NCI-H1930 (cell line): ENCODE results near the gene SGO2.
"Not testable (repeated sequence)": the region's sequence is repeated elsewhere in the genome, so short reads cannot be mapped to it uniquely, and the experiment has no call there.

ENCODE experiments used
- DNase-seq, 2 experiments: peaks; one replicate each; lab custom pipeline; 2025; lab: John Stamatoyannopoulos, UW

SGO2 gene

DNA sequence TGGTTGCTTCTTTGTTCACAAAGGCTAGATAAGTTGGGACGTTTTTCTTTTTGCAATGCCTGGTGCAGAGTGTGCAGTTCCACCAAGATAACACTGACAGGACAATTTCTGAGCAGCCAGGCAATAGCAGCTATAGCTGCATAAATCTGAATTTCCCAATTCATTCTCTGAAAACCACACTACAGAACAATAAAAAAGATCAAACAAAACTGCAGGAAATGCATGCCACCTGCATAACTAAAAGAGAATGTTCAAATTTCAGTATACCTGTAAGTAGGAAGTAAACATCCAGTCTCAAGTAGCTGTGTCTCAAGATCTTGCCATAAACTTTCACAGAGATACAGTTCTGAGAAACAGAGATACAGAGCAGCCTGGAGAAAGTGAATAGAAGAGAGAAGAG, 10.9 kb upstream of the SGO2 start:
- DNase-seq, result no peak

GRCh38 chr2:200523158-200523557, 2.8 kb upstream of the SGO2 start:
- DNase-seq, result no peak

- no peak for DNase-seq
These were observed 2.4 kb upstream of the SGO2 start for GRCh38 chr2:200523604-200524003.

DNA sequence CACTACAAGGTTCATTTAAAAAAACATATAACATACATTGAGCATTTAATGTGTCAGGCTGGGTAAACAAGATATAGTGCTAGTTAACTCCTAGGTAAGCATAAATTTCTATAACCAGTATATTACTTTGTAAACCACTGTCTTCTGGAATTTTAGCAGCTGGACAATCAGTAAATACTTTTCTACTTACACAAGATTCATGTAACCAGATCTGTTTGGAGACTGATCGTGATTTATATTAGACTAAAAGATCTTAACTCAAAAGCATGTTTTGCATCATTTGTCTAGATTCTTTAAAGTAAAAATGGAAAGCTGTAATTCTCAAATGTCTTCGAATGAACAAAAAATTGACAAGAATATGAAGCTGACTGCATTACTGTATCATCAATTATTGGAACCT, 941 bp upstream of the SGO2 start:
- no peak for DNase-seq

- no peak for DNase-seq
These were observed 491 bp upstream of the SGO2 start for GRCh38 chr2:200525551-200525881.

DNA sequence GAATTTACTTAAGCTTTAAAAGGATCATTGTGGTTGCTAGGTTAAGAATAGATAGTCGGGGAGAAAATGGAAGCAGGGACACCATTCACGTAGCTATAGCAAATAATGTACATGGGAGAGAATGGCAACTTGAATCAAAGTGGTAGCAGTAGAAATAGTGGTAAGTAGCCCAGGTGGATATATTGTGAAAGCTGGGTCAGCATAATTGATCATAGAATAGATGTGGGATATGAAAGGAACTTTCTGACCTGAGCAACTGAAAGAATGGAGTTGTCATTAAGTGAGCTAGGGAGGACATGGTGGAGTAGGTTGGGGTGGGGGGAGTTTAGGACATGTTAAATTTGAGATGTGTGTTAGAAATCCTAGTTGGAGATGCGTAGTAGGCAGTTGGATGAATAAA, 2.2 kb downstream of the SGO2 start:
- DNase-seq, result no peak

DNA sequence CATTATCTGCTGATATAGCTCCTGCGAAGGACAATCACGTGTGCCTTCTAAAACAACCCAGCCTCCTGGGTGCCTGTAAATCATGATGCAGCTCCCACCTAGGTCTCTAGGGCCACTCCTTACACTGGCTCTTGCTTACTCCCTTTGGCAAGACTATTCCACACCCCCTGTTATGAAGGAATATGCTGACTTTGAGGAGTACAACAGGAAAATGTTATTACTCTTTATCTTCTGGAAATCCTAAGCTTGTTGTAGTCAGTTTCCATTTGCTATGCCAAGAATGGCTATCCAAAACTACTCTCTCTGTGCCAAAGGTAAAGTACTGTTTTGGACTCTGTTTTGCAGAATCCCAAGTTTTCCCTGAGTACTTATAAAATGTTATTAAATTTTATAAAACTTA, 7.7 kb downstream of the SGO2 start:
- DNase-seq, result no peak

GRCh38 chr2:200534572-200534971, 8.6 kb downstream of the SGO2 start:
- no peak for DNase-seq

DNA sequence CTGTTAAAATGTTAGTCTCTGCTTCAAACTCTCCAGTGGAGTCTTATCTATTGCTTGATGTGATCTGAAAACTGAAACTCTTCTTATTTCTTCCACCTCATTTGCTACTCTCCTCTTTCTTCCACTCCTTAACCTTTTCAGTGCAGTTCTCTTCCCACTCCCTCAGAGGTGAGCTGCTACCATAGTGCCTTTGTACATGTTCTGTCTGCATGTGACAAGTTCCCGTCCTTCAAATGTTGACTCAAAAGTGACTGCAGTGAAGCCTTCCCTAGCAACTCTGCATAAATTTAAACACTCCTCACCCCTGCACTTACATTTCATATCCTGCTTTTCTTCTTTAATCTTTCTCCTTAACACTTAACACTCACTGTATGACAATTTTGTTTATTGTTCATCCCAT, 12.1 kb downstream of the SGO2 start:
- no peak for DNase-seq

GRCh38 chr2:200540793-200541192, 14.8 kb downstream of the SGO2 start:
- DNase-seq, result no peak

- DNase-seq, result not testable (repeated sequence)
These were observed 40.6 kb downstream of the SGO2 start for GRCh38 chr2:200566596-200566995.

- no peak for DNase-seq
These were observed 41.9 kb downstream of the SGO2 start for GRCh38 chr2:200567932-200568331.

DNA sequence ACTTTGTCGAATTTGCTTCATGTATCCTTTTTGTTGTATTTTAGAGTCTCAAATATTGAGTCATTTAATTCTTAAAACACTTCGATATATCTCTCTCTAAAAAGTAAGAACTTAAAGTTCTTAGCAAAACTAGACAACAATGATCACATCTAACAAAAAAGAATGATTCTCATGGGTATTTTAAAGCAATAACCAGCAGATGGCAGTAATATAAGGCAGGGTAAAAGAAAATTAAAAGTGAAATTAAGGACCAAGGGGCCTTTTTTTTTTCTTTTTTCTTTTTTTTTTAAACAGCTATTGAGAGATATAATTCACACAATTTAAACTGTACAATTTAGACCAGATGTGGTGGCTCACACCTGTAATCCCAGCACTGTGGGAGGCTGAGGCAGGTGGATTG, 50.0 kb downstream of the SGO2 start:
- no peak for DNase-seq

DNA sequence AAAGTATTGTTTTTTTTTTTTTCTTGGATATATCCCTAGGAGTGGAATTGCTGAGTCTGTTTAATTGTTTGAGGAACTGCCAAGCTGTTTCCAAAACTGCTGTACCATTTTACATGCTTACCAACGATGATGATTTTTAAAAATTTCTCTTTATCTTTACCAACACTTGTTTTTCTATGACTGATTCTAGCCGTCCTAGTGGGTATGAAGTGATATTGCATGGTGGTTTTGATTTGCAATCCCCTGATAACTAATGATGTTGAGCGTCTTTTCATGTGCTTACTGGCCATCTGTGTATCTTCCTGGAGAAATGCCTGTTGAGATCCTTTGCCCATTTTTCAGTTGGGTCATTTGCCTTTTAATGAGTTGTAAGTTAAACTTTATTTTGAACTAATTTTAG, 51.0 kb downstream of the SGO2 start:
- DNase-seq, result no peak

DNA sequence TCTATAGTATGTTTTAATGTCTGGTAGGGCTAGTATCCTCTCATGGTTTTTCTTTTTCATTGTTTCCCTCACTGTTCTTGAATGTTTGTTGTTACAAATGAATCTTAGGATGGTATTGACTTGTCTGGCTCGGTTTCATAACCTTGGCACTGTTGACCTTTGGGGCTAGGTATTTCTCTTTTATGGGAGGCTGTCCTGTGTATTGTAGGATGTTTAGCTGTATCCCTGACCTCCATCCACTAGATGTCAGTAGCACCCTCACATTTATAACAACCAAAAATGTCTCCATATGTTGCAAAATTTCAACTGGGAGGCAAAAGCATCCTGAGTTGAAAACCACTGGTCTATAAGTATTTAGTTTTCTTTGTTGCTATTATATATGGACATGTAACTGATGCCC, 52.8 kb downstream of the SGO2 start:
- no peak for DNase-seq

DNA sequence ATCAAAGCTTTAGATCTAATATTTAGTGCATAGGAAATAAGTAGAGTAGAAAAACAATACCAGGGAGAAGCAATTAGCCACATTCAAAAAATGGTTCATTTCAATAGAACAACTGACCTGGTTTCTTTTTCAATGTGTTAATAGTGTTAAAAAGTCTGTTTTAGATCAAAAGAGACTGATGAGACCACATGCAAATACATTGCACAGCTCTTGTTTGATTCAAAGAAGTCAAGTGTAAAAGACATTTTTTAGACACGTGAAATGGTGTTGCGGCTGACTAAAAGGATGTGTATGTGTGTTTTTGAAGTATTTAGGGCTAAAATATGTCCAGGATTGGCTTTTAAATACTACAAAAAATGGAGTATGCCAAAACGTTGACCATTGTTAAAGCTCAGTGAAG, 58.6 kb downstream of the SGO2 start:
- no peak for DNase-seq

GRCh38 chr2:200585340-200585729, 59.3 kb downstream of the SGO2 start:
- DNase-seq, result no peak

DNA sequence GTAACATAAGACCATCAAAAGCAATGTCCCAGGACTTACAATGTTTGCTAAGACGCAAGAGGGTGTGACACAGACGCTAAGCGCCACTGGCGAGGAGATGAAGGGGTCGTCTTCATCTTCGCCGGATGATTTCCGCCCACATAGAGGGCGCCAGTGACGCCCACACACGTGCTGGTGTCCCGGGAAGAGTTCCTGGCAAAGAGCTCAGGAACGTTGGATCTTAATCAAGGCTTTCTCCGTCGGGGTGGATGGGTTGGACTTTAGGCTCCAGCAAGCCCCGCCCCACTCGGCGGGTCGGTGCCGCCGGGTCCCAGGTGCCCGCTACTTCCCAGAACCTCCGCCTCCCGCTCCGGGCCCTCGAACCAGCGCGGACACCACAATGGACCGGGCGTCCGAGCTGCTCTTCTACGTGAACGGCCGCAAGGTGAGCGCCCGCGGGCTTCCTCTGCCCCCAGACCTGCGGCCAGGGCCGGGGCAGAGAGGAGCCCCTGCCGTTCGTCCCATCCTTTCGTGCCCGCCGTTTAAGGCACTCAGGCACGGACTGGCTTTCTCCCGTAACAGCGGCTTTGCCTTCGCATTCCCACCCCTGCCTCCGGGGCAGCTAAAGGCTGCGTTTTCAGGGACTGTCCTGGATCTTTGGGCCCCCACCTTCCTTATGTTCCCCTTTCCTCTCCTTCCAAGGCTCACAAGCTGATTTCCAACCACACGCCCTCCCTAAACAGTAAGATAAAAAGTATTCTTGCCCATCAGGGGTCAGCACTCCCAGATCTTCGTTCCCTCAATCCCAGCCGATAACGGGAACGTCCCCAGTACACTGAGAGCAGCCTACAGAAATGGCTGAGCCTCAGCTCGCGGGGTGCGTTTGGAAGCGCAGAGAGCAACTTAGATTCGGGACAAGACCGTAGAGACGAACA, 60.0 kb downstream of the SGO2 start, which contains the start of gene AOX1:
Gene AOX1 (plus strand): TSS at position 285 of the 914 bp plus-strand sequence. CDS start 95 bp downstream, at position 380.
- no peak for DNase-seq

- no peak for DNase-seq
These were observed 60.6 kb downstream of the SGO2 start for GRCh38 chr2:200586644-200586975.

- no peak for DNase-seq
These were observed 61.1 kb downstream of the SGO2 start for GRCh38 chr2:200587007-200587616.

GRCh38 chr2:200588076-200588678, 62.2 kb downstream of the SGO2 start:
- DNase-seq, result no peak

GRCh38 chr2:200590090-200590489, 64.1 kb downstream of the SGO2 start:
- no peak for DNase-seq

- DNase-seq, result no peak
These were observed 65.3 kb downstream of the SGO2 start for GRCh38 chr2:200591308-200591707.
